ENCODE results near the gene RHBDF2.

RHBDF2 gene

GRCh38 chr17:76501018-76501826, at the start of gene RHBDF2:
TSS of gene RHBDF2 (minus strand) at chr17:76501423. CDS start at chr17:76481524, 19,899 bp downstream.
- Mint-ChIP-seq H3K4me1 (ENCODE audit: low read depth) (peaks cover 33% of the 10 kb centered on the region), H3K36me3 (no peaks in the 10 kb centered on the region), H3K4me3 (peak within 1 kb of the TSS; percentile 91), H3K9me3 (ENCODE audit: low read depth) (no peaks in the 10 kb centered on the region), H3K27me3 (no peaks in the 10 kb centered on the region), H3K27ac (peak within 1 kb of the TSS; percentile 86)

GRCh38 chr17:76549539-76549938, 48.3 kb upstream of the RHBDF2 start:
- Mint-ChIP-seq H3K9me3 (ENCODE audit: low read depth) (no peaks in the 10 kb centered on the region), H3K4me3 (no peak overlapping the region), H3K36me3 (no peaks in the 10 kb centered on the region), H3K4me1 (ENCODE audit: low read depth) (peaks cover 8% of the 10 kb centered on the region), H3K27ac (no peak overlapping the region), H3K27me3 (no peaks in the 10 kb centered on the region)

- Mint-ChIP-seq H3K27ac (no peak overlapping the region), H3K4me3 (no peak overlapping the region)
These were observed 47.9 kb upstream of the RHBDF2 start for GRCh38 chr17:76549215-76549518.

GRCh38 chr17:76548378-76549214, 47.4 kb upstream of the RHBDF2 start:
- Mint-ChIP-seq H3K27me3 (no peaks in the 10 kb centered on the region), H3K9me3 (ENCODE audit: low read depth) (no peaks in the 10 kb centered on the region), H3K27ac (no peak overlapping the region), H3K4me1 (ENCODE audit: low read depth) (peaks cover 8% of the 10 kb centered on the region), H3K36me3 (no peaks in the 10 kb centered on the region), H3K4me3 (no peak overlapping the region)

More at GRCh38 chr17:76549215-76549518, 47.9 kb upstream of the RHBDF2 start:
- Mint-ChIP-seq H3K36me3 (no peaks in the 10 kb centered on the region), H3K9me3 (ENCODE audit: low read depth) (no peaks in the 10 kb centered on the region), H3K4me1 (ENCODE audit: low read depth) (peaks cover 8% of the 10 kb centered on the region), H3K27me3 (no peaks in the 10 kb centered on the region)

GRCh38 chr17:76547642-76548202, 46.5 kb upstream of the RHBDF2 start:
- no peak overlapping the region for H3K4me3 Mint-ChIP-seq
- peaks cover 8% of the 10 kb centered on the region for H3K4me1 Mint-ChIP-seq (ENCODE audit: low read depth)
- H3K27me3 Mint-ChIP-seq: no peaks in the 10 kb centered on the region
- no peaks in the 10 kb centered on the region for H3K9me3 Mint-ChIP-seq (ENCODE audit: low read depth)
- H3K36me3 Mint-ChIP-seq: no peaks in the 10 kb centered on the region
- H3K27ac Mint-ChIP-seq: no peak overlapping the region

GRCh38 chr17:76547183-76547641, 46.0 kb upstream of the RHBDF2 start:
- Mint-ChIP-seq H3K4me1 (ENCODE audit: low read depth) (peaks cover 8% of the 10 kb centered on the region), H3K27ac (no peak overlapping the region), H3K36me3 (no peaks in the 10 kb centered on the region), H3K9me3 (ENCODE audit: low read depth) (no peaks in the 10 kb centered on the region), H3K4me3 (no peak overlapping the region), H3K27me3 (no peaks in the 10 kb centered on the region)

- Mint-ChIP-seq H3K27ac (no peak overlapping the region), H3K9me3 (ENCODE audit: low read depth) (no peaks in the 10 kb centered on the region), H3K27me3 (peaks cover 1% of the 10 kb centered on the region), H3K4me3 (no peak overlapping the region), H3K4me1 (ENCODE audit: low read depth) (peaks cover 8% of the 10 kb centered on the region), H3K36me3 (no peaks in the 10 kb centered on the region)
These were observed 45.4 kb upstream of the RHBDF2 start for GRCh38 chr17:76546556-76547182.

GRCh38 chr17:76545918-76546555, 44.8 kb upstream of the RHBDF2 start:
- Mint-ChIP-seq H3K9me3 (ENCODE audit: low read depth) (no peaks in the 10 kb centered on the region), H3K27me3 (peaks cover 1% of the 10 kb centered on the region), H3K36me3 (no peaks in the 10 kb centered on the region), H3K4me3 (no peak overlapping the region), H3K27ac (no peak overlapping the region), H3K4me1 (ENCODE audit: low read depth) (peaks cover 7% of the 10 kb centered on the region)

GRCh38 chr17:76544546-76545365, 43.5 kb upstream of the RHBDF2 start:
- Mint-ChIP-seq H3K27me3 (peaks cover 1% of the 10 kb centered on the region), H3K4me3 (no peak overlapping the region), H3K9me3 (ENCODE audit: low read depth) (no peaks in the 10 kb centered on the region), H3K27ac (no peak overlapping the region), H3K36me3 (no peaks in the 10 kb centered on the region), H3K4me1 (ENCODE audit: low read depth) (peaks cover 4% of the 10 kb centered on the region)

GRCh38 chr17:76543826-76544545, 42.8 kb upstream of the RHBDF2 start:
- H3K27ac Mint-ChIP-seq: no peak overlapping the region
- H3K4me3 Mint-ChIP-seq: no peak overlapping the region
- H3K27me3 Mint-ChIP-seq: peaks cover 7% of the 10 kb centered on the region
- no peaks in the 10 kb centered on the region for H3K36me3 Mint-ChIP-seq
- peaks cover 10% of the 10 kb centered on the region for H3K4me1 Mint-ChIP-seq (ENCODE audit: low read depth)
- no peaks in the 10 kb centered on the region for H3K9me3 Mint-ChIP-seq (ENCODE audit: low read depth)

GRCh38 chr17:76543482-76543825, 42.2 kb upstream of the RHBDF2 start:
- H3K4me3 Mint-ChIP-seq: no peak overlapping the region
- H3K27ac Mint-ChIP-seq: no peak overlapping the region
- H3K4me1 Mint-ChIP-seq (ENCODE audit: low read depth): peaks cover 12% of the 10 kb centered on the region
- H3K36me3 Mint-ChIP-seq: no peaks in the 10 kb centered on the region
- H3K27me3 Mint-ChIP-seq: peaks cover 7% of the 10 kb centered on the region
- no peaks in the 10 kb centered on the region for H3K9me3 Mint-ChIP-seq (ENCODE audit: low read depth)

GRCh38 chr17:76542984-76543383, 41.8 kb upstream of the RHBDF2 start:
- Mint-ChIP-seq H3K9me3 (ENCODE audit: low read depth) (no peaks in the 10 kb centered on the region), H3K27ac (no peak overlapping the region), H3K4me1 (ENCODE audit: low read depth) (peaks cover 12% of the 10 kb centered on the region), H3K4me3 (no peak overlapping the region), H3K27me3 (peaks cover 7% of the 10 kb centered on the region), H3K36me3 (no peaks in the 10 kb centered on the region)

- Mint-ChIP-seq H3K9me3 (ENCODE audit: low read depth) (no peaks in the 10 kb centered on the region), H3K36me3 (no peaks in the 10 kb centered on the region), H3K27me3 (peaks cover 7% of the 10 kb centered on the region), H3K4me1 (ENCODE audit: low read depth) (peaks cover 12% of the 10 kb centered on the region), H3K4me3 (no peak overlapping the region), H3K27ac (no peak overlapping the region)
These were observed 41.3 kb upstream of the RHBDF2 start for GRCh38 chr17:76542566-76542971.

Measured in activated naive CD8-positive, alpha-beta T cell (primary cell).